NCI-H146 treated with DMSO at 0.1 percent for 48 hours (cell line): Measurements from ENCODE around the gene FERMT2.

Experiments
- DNase-seq: peaks from one replicate; lab custom pipeline; 2025; ENCODE audit not compliant: unreplicated experiment; lab: John Stamatoyannopoulos, UW

Gene FERMT2

DNA sequence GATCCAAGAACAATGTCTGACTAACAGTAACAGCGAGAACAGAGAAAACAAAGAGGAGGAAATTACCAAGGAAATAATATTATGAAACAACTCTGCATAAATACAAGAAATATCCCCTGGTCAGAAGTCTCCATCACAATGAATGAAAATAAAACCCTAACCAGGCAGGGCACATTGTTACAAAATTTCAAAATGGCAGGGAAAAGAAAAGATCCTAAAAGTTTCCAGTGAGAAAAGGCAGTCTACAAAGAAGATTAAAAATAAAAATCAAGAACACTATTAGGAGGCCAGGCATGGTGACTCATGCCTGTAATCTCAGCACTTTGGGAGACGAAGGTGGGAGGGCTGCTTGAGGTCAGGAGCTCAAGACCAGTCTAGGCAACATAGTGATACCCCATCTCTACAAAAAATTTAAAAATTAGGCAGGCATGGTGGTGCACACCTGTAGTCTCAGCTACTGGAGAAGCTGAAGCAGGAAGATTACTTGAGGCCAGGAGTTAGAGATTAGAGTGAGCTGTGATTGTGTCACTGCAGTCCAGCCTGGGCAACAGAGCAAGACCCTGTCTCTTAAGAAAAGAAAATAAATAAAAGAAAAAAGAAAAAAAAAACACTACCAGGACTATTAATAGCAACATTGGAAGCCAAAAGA, 47.8 kb downstream of the FERMT2 start:
- DNase-seq, result no peak

DNA sequence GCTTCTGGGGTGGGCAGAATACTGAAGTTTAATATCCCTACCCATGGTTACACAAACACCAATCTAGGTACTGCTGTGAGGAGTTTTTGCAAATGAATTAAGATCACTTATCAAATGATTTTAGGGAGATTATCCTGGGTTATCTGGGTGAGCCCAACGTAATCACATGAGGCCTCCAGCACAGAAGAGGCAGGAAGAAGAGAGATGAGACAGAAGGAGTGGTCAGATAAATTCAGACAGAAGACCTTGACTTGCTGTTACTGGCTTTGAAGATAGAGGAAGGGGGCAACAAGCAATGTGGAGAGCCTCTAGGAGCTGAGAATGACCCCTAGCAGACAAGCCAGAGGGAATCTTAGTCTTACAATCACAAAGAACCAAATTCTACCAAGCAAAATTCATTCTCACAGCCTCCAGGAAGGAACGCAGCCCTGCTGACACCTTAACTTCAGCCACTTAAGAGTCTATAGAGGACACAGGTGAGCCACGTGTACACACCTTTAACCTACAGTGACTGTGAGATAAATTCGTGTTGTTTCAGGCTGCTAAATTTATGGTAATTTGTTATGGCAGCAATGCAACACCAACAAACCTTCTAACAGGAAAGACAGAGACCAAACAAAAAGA, 49.4 kb downstream of the FERMT2 start:
- no peak for DNase-seq

DNA sequence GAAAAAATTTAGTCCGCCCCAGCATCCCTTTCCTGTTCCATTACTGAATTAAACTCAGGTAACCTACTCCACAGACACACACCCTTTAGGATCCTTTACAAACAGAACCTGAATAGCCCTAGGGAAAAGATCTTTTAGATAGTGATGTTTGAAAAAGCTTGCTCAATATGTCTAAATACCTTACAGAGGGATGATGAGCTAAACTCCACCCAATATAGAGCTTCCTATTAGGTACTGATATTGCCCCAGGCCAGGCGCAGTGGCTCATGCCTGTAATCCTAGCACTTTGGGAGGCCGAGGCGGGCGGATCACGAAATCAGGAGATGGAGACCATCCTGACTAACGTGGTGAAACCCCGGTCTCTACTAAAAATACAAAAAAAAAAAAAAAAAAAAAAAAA, 50.1 kb downstream of the FERMT2 start:
- no peak for DNase-seq

DNA sequence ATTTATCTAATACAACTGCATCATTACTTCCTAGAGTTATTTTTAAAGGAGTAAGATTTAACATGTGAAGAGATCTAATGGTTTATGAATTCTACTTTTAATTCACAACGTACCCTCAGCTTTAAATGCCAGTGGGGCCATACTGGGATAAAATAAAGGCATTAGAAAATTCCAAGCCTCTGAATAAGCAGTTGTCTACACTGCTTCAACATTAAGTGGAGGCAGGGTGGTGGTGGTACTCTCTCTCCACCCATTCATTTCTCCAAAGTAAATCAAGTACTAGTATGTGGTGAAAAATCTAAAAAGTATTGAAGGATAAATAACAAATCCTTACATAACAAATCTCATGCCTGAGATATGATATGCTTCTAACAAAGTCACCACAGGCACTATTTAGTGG, 52.4 kb downstream of the FERMT2 start:
- no peak for DNase-seq

DNA sequence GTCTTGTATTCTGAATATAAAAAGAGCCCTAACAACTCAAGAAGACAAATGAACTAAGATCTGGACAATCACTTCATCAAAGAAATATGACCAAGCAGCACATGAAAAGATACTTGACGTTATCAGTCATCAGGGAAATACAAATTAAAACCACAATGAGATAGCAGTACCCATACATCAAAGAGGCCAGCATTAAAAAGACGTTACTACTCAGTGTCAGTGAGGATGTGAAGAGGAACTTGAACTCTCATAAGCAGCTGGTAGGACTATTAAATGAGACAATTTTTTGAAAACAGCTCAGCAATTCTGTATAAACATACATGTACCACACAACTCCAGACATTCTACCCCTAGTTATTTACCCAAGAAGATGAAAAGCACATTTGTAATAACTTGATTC, 55.9 kb downstream of the FERMT2 start:
- DNase-seq, result no peak

DNA sequence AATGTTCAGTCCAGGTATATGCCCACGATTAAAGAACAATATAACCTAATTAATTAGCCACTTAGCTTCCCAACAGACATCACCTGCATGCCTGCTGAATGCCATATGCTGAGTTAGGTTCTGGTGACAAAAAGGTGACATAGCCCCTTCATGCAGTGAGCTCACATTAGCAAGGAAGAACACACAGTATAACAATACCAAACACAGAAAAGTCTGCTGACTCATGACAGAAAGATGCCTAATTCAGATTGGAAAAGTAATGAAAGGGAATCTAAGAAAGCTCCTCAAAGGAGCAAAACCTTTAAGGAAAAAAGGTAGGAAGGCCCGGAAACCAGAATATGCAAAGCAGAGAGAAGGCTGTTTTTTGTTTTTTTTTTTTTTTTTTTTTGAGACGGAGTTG, 59.0 kb downstream of the FERMT2 start:
- DNase-seq, result no peak

DNA sequence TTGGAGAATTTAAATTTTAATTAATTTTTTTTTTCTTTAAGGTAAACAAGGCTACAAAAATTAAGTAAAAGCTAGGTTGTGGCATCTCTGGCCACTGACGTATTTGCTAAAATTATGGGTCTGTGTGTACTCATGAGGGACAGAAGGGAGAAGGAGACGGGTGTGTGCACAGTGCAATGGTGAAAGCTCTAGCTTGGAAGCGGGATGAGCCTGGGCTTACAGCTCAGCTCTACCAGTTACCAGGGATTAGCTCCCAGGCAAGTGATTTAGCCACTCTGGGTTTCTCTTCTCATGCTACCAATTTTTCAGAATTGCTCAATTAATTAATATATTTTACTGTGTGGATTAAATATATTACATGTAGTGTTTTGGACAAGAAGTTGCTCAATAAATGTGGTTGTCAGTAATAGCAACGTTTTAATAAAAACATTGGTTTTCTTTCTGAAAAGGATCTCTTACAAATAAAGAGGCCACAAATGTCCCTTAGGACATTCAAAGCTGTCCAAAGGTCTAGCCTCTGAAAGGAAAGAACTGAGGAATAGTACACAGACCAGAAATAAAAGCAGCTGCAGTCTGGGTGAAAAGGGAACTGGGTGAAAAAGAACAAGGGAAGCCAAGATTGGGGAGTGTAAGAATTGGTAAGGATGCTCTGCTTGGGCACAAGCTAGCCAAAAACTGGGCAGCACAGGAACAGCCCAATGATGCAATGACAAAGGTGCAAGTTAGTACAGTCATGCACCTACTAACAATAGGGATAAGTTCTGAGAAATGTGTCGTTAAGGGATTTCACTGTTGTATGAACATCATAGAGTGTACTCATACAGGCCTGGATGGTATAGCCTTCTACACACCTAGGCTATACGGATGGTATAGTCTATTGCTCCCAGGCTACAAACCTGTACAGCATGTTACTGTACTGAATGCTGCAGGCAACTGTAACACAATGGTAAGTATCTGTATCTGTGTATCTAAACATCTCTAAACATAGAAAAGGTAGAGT, 61.7 kb downstream of the FERMT2 start:
- no peak for DNase-seq

DNA sequence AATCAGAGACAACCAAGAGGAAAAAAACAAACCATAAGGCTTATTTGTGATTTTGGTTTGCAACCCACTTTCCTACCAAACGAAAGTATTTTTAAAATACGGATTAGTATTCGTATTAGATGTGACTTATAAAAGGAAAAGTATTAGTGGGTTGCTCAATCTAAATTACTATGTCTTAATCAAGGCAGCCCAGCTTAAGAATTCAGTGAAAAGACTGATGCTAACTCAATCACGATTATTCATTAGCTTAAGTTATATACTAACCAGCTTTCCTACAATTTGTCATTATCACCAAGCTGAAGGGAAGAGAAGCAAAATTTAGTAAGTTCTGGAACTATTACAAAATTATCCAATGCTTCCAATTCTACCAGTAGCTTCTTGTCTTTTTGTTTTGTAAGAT, 62.7 kb downstream of the FERMT2 start:
- no peak for DNase-seq

DNA sequence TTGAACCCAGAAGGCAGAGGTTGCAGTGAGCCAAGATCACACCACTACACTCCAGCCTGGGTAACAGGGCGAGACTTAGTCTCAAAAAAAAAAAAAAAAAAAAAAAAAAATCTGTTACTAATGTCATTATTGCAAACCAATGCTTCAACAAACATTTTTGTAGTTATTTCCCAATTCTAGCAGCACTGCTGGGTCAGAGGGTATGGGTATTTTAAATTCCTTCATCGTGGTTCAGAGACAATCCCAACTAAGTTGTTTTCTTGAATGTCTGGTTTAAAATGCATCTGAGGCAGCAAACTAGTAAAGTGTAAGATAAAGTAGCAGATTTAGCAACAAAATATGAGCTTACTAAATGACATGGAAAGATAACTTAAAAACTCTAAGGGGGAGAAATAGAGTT, 65.6 kb downstream of the FERMT2 start:
- no peak for DNase-seq

DNA sequence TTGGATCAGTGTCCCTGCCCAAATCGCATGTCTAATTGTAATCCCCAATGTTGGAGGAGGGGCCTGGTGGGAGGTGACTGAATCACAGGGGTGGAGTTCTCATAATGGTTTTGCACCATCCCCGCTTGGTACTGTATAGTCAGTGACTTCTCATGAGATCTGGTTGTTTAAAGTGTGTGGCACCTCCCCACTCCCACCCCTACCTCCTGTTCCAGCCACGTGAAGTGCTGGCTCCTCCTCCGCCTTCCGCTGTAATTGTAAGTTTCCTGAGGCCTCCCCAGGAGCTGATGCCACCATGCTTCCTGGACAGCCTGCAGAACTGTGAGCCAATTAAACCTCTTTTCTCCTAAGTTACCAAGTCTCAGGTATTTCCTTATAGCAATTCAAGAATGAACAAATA, 67.2 kb downstream of the FERMT2 start:
- DNase-seq, result no peak

DNA sequence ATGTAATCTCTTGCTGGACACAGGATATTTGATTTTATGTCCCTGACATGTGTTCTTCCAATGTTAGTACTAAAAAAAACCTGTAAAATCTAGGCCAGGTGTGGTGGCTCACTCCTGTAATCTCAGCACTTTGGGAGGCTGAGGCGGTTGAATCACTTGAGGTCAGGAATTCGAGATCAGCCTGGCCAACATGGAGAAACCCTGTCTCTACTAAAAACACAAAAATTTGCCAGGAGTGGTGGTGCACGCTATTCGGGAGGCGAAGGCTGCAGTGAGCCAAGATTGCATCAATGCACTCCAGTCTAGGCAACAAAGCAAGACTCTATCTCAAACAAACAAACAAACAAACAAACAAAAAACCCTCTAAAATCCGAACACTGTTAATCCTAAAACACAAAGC, 68.0 kb downstream of the FERMT2 start:
- DNase-seq, result no peak

DNA sequence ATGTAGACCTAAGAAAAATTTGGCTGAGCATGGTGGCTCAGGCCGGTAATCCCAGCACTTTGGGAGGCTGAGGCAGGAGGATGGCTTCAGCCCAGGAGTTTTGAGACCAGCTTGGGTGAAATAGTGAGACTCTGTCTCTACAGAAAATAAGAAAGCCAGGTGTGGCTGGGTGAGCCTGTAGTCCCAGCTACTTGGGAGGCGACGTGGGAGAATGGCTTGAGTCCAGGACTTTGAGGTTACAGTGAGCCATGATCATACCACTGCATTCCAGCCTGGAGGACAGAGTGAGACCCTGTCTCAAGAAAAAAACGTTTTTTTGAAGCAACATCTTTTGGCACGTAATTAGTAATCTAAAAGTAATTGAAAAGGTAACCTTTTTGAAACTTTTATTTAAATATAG, 70.9 kb downstream of the FERMT2 start:
- no peak for DNase-seq

DNA sequence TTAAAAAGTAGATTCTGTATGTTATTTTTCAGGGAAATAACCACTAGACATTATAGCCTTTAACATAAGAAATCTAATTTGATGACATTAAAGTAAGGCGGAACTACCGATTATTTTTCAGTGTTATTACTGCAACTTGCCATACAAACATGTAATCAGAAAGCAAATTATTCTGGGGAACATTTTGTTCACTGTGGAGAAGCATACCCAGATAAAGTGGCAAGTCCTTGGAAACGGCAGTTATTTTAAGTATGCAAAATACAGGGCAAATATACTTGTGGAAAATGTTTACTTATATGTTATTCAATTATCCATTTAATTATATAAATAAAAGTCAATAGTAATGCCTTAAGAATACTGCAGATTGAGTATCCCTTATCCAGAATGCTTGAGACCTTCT, 71.9 kb downstream of the FERMT2 start:
- no peak for DNase-seq

DNA sequence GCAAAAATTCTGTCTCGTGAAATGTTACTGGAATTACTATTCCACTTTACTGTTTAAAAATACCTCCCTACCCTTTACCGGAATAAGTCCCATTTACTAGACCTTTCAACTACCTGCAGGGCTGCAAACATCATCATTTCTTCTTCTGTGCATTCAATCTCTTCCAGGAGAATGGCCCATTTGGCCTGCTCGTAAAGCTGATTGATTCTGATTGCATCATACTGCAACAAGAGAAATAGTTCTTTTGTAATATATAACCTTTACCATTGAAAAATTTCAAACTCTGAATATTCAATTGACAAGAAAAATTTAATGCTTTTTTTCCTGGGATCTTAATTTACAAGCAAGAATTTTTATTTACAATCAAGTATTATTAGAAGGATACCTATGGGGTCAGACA, 72.4 kb downstream of the FERMT2 start:
- DNase-seq, result no peak

DNA sequence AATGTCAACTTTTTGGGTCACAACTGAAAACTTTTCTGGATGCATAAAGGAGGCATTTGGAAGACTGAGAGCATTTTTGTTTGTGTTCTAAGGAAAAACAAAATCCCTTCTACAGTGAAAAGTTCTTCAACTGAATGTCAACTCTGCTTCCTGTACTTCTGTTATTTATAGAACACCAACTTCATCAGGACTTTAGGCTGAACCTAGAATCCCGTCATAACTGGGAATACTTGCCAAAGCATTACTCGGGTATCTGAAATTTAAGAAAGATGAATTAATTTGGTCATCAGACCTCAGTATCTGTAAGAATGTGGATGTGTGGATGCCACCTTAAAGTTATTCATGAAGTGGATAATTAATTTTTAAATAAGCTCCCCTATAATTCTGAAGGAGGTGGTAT, 73.2 kb downstream of the FERMT2 start:
- no peak for DNase-seq

DNA sequence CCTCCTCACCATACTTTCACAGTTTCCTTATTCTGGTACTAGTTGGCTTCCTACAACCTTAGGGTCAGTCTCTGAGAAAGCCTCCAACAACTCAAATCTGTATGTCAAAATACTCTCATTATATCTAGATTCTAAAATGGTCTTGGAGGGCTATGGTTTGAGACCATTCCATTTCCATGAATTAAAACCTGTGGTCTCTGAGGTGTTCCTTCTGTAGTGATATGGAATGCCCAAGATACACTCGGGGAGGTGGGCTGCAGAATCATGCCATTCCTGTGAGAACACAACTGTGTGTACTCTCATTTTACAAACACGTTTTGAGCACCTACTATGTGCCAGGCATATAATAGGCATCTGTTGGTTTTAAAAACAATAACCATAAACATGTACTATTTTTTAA, 74.0 kb downstream of the FERMT2 start:
- no peak for DNase-seq

DNA sequence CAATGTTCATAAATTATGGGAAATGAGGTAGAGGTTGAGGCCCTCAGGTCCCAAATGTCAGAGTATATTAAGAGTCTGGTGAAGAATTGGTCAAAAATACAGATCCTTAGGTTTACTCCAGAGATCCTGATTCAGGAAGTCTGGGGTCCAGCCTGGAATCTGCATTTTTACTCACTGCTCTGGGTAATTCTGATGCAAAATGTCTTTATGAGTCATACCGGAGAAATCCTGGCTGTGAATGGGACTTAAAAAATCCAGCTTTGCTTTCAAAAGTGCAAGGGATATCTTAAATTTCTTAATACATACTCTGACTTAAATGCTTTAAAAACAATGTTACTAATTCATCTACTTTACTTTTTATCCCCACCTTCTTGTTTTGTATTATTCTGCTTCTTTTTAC, 74.5 kb downstream of the FERMT2 start:
- no peak for DNase-seq

DNA sequence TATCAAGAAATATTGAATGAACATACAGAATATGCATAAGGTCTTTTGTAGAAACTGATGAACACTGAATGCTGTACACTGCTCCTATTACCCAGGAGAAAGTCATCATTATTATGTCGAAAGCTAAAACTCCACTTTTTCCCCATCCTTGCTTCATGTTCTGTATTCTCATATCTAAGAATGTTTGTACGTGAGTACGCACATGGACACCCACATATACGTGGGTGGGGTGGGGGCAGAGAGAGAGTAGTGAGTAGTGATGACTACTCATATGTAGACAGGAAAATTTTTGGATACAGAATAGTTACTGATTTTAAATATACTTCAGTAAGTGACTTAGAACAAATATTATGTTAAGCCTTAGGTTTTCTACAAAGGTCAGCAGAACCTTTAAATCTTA, 75.1 kb downstream of the FERMT2 start:
- DNase-seq, result no peak

DNA sequence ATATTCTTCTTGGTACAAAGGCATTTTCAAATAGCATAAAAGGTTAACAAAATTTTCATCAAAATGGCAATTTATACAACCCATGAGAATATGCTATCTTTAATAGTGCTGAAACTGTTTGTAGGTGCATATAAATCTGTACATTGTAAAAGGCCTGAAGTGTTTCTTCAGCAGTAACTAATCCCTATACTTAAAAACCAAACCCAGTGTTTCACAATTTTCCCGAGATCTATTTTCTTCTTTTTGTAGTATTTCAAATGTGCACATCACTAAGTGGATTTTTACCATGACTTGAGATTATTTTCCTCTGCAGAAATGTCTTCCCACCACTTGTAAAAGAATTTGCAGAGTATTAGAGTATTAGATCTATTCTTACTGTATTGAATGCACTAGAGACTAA, 76.5 kb downstream of the FERMT2 start:
- DNase-seq, result no peak

DNA sequence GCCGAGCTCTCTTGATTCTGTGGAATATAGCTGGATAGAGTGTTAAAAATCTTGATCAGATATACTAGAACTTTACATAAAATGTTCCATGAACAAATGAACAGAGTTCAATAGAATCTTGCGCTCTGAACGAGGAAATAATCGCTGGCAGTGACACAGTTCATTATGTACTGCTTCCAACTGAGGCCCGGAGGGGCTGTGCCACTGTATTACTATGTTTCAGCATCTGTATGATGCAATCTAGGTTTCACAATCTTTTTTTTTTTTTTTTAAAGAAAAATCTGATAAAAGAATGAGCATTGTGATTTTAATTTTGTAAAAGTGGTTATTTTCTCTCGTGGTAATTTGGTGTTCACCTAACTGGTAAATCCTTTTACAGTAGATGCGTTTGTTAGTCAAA, 77.2 kb downstream of the FERMT2 start:
- DNase-seq, result no peak

DNA sequence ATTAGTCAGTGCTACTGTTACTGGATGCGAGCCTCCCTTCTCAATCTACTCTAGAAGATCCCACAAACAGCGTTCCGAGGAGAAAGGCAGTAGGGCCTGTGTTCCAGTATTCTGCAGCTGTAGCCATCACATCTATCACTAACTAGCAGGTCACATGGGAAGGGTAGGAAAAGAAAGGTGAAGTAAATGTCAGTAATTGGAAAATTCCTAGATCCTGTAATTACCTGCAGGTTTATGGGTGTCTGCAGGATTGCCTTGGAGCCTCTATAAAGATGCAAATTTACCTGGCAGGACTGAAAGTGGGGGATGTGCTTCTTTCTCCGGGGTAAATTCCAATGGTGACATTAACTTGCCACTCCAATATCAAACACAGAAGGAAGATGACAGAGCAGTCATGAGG, 77.8 kb downstream of the FERMT2 start:
- no peak for DNase-seq

DNA sequence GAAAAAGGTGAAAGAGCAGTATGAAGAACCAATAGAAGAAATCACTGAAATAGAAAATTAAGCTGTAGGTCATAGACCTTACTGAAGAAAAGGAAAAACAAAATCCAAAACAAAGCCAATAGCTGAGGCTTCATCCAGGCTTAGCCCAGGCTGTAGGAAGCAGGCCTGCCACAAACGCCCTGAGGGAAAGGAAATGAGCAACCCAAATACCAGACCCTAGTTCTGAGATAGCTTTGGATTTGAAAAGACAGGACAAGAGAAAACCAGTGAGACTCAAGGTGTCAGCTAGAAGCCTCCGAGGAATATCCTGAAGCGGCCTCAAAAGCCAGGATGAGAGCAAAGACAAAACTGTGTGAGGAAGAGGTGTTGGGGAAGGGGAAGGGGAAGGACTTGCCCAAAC, 79.2 kb downstream of the FERMT2 start:
- no peak for DNase-seq
